Keratinocyte (primary cell): ENCODE data around the gene DGKZ.
A peak's percentile ranks its signal among the peaks of the same experiment; 100 is the strongest.

ENCODE experiments used
- EZH2 ChIP-seq: IDR thresholded peaks from one replicate; pipeline ENCODE4 v1.6.1; 2012; ENCODE audit warnings: inconsistent platforms, mild to moderate bottlenecking, low read length, moderate library complexity
- TF ChIP-seq, protein P1 (sequence below), 3 experiments: IDR thresholded peaks in 1 of 3; conservative IDR thresholded peaks in 1 of 3; optimal IDR thresholded peaks in 1 of 3; 2 replicates in 2 of 3; 3 replicates in 1 of 3; pipeline versions ENCODE3 to v1.5.1; 2011; ENCODE audit warnings: low read length in 3 of 3, mild to moderate bottlenecking in 3 of 3, moderate library complexity in 2 of 3, control low read depth in 1 of 3, inconsistent platforms in 1 of 3; ENCODE audit not compliant: insufficient read depth in 2 of 3; ENCODE audit errors: extremely low read depth in 1 of 3

DNA sequence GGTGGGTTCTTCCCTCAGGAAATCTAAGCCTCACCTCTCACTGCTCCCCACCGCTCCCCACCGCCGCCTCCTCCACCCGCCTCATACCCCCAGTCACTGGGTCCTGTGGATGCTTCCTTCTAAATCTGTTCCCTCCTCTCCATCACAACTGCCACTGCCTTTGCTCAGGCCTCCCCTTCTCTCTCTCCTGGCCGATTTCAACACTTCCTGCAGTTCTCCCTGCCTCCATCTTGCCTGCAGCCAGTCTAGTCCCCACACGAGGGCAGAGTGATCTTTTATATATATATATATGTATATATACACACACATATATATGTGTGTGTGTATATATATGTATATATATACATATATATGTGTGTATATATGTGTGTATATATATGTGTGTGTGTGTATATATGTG lies 42.0 kb upstream of the DGKZ start:
- TF ChIP-seq, protein P1, sequence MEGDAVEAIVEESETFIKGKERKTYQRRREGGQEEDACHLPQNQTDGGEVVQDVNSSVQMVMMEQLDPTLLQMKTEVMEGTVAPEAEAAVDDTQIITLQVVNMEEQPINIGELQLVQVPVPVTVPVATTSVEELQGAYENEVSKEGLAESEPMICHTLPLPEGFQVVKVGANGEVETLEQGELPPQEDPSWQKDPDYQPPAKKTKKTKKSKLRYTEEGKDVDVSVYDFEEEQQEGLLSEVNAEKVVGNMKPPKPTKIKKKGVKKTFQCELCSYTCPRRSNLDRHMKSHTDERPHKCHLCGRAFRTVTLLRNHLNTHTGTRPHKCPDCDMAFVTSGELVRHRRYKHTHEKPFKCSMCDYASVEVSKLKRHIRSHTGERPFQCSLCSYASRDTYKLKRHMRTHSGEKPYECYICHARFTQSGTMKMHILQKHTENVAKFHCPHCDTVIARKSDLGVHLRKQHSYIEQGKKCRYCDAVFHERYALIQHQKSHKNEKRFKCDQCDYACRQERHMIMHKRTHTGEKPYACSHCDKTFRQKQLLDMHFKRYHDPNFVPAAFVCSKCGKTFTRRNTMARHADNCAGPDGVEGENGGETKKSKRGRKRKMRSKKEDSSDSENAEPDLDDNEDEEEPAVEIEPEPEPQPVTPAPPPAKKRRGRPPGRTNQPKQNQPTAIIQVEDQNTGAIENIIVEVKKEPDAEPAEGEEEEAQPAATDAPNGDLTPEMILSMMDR (optimal IDR thresholded peaks at IDR 0.05 in 1 of 3, IDR thresholded peaks at IDR 0.05 in 1 of 3, conservative IDR thresholded peaks at IDR 0.05 in 1 of 3; ENCODE audit: extremely low read depth in 1 of 3, insufficient read depth in 2 of 3, low read length in 3 of 3), result peak; percentile 8 to 35 (median 16)
- no peak for TF ChIP-seq EZH2
